GM15510 (cell line): ENCODE data around the gene MSMB.

ENCODE experiments used
- POLR2A ChIP-seq: IDR thresholded peaks from 3 replicates; pipeline ENCODE4 v1.6.1; 2011; ENCODE audit warnings: borderline replicate concordance; ENCODE audit not compliant: insufficient read length; ENCODE audit errors: extremely low read depth

MSMB gene

DNA sequence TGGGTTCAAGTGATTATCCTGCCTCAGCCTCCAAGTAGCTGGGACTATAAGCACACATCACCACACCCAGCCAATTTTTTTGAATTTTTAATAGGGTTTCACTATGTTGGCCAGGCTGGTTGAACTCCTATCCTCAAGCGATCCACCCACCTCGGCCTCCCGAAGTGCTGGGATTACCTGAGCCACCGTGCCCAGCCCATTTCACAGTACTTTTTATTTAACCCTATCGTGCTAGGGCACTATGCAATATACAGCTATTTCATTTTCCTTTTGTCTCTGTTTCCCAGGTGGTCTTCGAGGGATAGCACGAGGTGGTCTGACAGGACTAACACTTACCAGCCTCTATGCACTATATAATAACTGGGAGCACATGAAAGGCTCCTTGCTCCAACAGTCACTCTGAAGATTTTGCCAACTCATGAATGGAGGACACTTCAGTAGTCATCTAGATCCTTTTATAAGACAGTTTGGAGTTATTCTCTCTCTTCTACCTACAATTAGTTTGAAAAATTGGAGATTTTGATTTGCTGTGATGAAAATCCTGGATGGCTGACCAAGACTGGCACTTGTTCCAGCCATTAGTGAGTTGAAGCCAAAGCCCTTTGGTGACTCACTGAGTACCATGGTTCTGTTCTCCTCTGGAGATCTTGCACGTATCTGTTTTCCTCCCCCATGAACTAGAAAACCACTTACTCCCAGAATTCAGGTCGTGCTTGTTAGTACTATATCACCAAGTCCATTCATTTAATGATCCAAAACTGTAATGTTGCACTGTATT is 43.0 kb downstream of the MSMB start:
- TF ChIP-seq POLR2A, result no peak

DNA sequence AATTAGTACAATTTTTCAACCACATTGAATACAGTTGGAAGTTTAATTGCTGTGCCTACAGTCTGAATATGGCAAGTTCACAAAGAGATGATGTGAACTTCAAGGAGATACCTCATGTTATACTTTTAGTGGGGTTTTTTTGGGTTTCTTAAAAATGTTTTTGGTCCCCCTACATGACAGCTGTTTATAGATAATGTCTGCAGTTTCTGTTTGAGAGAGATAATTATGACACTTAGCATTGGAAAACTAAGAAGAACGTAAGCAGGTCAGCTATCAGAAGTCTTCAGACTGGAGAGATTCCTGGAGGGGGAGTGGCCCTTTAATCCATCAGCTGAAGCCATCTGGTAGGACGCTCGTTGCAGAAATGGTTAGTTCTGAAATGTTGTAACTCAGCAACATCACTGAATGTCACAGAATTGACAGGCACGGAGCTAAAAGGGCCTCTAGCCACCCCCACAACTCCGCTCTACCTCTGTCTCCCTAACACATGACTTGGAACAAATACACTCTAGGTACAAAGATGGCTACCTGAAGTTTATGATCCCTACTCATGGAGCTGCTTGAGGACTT is 44.8 kb downstream of the MSMB start:
- no peak for TF ChIP-seq POLR2A

DNA sequence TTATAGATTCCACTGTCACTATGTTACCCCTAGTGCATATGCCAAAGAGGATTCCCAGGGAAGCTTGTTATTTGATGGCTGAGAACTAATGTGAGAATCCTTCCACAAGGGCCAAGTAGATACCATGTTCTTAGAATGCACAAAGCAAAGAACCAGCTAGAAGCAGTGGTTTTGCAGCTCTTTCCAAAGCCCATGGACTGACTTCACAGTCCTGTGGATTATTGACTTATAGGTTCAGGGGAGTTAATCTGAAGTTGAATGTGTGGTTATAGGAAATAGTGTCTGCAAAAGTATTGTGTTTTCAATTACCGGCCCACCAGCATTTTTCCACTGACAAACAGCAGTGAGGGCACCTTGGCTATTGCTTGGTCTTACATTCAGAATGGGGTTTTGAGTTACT is 45.5 kb downstream of the MSMB start:
- TF ChIP-seq POLR2A, result no peak

DNA sequence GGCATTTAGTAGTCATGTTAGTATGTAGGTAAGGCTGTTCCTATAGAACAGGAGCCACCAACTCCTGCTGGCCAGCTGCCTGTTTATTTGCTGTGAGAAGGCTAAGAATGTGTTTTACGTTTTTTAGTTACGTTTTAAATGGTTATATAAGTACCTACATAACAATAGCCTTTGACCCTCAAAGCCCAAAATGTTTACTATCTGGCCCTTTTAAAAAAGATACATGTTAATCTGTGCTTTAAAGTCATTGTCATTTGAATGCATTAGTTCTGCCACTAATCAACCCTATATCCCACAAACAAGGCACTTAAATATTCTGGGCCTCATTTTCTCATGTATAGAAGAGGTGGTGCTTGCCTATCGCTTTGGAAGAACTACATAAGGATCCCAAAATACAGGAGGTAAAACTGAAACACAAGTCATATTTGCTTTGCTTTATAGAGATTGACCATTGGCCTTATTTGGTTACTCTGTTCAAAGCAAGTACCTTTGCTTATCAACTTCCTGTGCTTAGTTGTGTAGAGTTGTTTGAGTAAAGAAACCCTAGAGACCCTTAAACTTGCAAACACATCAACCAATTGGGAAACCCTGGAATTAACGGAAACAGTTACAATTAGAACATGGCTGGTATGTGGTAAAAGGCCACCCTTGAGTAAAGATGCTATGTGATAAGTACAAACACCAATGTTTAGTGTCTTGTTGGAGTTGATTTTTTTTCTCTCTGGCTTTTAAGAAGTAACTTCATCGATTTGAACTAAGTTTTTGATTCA is 47.9 kb downstream of the MSMB start:
- no peak for TF ChIP-seq POLR2A

GRCh38 chr10:45997557-45997956 is 48.5 kb downstream of the MSMB start:
- no peak for TF ChIP-seq POLR2A
